GM18526 (cell line): ENCODE data around the gene GRIP2.

Experiments used
- POLR2A ChIP-seq: IDR thresholded peaks from 3 replicates; pipeline ENCODE4 v1.6.1; 2011; ENCODE audit not compliant: insufficient read length; ENCODE audit errors: extremely low read depth

Gene GRIP2

DNA sequence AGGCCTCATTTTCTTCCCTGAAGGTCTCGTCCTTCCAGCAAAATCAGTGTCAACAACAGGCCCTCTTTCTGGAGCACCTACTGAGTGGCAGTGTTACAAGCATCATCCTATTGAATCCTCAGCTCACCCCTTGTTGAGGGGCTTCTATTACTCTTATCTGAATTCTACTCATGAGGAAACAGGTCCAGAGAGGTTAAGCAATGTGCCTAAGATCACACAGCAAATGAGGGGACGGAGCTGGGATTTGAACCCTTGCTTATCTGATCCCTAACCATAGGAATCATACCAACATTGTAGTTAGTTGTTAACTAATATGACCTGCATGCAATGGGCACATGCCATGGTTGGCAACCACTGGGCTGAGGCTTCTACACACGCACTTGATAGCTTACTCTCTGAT is 74.7 kb downstream of the GRIP2 start:
- no peak for TF ChIP-seq POLR2A

DNA sequence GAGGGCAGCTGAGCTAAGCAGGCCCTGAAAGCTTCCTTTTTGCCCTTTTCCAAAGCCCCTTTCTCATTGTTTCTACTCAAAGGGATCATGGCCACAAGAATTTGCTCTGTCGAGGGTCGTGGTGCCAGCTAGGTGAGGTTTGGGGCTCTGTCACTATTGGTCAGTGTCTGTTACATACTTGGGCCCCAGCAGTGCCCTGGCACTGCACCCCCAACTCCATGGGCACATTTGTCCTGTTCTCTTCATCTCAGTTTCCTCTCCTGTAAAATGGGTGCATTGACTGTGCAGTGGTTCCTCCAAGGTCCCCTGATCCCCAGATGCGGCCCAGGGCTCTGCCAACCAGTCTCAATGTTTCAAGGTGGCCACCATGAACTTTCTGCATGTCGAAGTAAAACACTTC is 75.6 kb downstream of the GRIP2 start:
- TF ChIP-seq POLR2A: no peak

DNA sequence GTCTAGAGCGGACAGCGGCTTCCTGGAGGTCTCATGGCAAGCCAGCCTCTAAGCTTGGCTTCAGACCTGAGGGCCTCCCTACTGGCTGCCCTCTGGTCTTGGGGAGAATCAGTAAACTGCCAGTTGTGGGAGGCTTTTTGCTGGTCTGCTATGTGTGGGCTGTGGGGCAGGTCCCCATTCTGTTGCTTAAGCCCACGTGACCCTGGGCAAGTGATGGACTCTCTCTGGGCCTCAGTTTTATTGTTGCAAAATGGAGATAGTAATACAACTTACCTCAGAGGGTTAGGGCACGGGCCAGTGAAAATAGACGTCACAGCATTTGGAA is 76.0 kb downstream of the GRIP2 start:
- no peak for TF ChIP-seq POLR2A

DNA sequence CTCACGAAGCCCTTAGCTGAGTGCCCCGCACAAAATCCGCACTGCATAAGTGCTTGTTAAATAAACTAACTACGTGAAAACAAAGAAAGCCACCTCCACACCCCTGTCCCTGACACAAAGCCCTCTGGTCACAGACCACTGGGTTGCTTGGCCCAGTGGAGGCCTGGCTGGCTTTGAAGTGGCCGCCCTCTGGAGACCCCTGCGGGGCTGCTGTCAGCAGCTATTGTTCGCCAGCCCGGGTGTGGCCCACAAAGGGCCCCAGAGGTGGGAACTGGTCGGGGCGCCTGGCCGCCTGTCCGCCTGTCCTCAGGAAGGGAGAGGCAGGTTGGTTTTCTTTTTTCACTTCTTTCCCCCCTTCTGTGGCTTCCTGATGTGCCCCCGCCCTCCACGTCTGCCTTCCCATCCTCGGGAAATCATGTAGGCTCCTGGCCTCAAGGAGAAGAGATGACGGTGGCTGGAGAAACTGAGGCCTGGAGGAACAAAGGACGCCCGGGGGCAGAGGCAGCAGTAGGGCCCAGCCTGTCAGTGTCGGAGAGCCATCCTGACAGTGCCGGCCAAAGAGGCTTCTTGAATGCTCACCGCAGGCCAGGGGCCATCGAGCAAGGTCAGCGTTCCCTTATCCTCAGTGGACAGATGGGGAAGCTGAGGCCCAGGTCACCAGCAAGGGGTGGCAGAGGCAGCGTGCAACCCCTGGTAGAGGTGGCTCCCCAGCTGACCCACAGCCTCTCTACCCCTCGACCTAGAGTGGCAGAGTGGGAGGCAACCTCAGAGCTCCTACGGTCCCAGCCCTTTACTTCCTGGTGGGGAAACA is 76.6 kb downstream of the GRIP2 start:
- TF ChIP-seq POLR2A: no peak

DNA sequence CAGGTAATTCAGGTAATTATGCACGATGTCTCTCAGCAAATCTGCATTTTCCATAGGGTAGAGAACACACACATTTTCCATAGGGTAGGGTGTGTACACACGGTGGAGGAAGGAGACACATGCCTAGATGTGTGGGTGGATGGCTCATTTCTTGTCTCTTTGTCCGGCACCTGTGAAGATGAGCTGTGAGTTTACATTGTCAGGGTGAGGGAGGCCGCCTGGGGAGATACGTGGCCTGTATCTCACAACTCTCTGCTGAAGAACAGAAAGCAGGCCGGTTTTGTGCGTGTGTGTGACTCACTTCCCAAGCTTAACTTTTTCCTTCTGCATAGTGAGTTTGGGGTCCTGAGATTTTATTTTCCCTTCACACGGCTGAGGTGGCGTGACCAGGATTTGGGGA is 77.4 kb downstream of the GRIP2 start:
- no peak for TF ChIP-seq POLR2A

DNA sequence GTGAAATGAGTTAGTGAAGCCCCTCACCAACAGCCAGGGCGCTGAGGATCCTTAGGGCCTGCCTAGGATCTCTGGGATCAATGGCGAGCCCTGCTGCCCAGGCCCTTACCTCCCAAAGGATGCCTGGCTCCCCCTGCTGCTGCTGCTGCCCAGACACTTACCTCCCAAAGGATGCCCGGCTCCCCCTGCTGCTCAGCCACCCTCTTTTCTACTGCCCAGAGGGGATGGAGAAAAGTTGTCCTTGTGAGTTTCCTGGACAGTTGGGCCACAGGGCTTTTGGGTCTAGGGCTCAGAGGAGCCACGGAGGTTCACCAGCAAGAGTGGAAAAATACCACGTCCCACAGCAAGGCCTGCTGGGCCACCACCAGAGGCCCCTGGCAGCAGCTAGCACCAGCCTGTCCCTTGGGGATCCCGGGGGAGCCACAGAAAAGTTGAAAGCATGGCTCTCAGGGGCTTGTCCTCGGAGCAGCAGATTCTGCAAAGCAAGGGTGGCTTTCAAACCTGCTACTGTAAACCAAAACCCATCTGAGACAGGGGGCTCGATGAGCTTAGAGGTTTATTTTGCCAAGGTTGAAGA is 78.3 kb downstream of the GRIP2 start:
- TF ChIP-seq POLR2A: no peak

DNA sequence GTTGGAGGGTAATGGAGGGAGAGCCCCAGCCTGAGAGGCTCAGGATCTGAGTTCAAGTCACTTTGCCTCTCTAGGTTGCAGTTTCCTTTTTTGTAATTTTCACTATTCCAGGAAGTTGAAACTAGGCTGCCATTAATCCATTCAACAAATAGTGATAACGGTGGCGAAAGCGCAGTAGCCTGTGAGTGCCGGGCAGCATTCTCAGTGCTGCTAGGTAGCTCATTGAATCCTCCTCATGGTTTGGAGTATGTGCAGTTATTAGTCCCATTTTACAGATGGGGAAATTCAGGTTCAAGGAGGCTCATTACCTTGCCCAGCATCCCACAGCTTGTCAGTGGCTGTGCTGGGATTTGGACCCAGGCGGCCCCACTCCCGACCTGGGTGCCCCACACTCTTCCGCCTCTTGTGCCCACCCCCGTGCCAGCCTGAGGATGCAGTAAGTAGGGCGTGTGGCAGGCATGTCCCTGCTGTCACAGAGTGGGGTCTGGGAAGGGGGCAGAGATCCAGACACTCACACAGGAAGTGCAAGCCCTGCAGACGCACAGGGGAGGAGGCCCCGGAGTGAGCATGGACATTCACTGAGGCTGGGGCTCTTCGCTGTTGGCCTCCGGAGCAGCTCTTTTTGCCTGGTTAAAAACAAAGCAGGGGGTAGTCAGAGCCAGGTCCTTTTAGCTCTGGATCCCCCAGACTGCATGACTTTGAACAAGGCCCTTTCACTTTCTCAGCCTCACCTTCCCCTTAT is 79.0 kb downstream of the GRIP2 start:
- TF ChIP-seq POLR2A: no peak

DNA sequence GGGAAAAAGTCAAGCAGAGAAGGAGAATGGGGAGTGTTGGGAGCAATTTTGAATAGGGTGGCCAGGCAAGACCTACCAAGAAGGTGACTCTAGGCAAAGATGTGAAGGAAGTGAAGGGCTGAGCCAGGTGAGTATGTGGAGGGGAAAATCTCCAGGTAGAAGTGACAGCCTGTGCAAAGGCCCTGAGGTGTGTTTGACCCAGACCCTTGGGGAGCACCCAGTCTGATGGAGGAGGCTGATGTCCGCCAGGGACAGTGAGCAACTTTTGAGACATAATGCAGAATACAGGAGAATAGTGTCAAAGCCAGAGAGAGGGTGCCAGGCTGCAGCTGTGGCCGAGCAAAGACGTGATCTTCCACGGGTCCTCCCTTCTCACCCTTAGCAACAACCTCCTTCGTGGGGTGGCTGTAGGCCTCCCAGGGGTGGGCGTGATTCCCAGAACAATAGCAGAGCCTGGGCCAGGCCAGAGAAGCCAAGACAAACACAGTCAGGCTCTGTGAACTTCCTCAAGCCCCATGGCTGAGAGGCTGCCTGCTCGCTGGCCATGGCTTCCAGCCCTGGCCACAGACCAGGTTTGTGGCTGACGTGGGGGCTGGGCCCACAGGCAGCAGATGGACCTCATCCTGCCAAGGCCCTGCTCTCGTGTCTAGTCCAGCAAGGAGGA is 79.7 kb downstream of the GRIP2 start:
- TF ChIP-seq POLR2A: no peak

DNA sequence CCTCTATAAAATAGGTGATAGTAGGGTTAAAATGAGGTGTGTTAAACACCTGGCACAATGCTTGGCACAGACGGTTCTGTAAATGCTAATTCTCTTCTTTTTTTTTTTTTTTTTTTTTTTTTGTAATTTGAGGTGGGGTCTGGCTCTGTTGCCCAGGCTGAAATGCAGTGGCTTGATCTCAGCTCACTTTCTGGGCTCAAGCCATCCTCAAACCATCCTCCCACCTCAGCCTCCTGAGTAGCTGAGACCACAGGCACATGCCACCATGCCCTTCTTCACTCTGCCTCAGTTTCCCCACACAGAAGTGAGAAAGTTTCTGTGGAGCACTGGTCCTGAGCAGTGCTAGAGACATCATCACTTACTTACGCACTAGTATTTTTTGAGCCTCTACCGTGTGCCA is 80.4 kb downstream of the GRIP2 start:
- TF ChIP-seq POLR2A: no peak

DNA sequence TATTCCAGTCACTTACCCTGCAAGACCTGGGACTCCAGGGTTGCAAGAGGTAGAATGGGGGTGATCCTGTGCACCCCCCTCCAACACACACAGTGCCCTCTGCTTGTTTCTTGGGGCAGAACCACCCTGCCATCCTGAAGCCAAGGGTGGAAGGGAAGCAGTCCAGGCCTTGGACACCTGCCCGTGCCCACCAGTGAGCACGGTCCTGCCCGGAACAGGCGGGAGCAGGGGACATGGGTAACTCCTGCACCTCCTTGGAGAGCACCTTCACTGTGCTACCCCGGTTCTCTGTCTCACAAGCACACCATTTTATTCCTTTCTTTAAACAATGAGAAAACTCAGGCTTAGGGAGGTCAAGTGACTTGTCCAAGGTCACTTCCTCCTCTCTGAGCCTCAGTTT is 80.8 kb downstream of the GRIP2 start:
- TF ChIP-seq POLR2A: no peak

DNA sequence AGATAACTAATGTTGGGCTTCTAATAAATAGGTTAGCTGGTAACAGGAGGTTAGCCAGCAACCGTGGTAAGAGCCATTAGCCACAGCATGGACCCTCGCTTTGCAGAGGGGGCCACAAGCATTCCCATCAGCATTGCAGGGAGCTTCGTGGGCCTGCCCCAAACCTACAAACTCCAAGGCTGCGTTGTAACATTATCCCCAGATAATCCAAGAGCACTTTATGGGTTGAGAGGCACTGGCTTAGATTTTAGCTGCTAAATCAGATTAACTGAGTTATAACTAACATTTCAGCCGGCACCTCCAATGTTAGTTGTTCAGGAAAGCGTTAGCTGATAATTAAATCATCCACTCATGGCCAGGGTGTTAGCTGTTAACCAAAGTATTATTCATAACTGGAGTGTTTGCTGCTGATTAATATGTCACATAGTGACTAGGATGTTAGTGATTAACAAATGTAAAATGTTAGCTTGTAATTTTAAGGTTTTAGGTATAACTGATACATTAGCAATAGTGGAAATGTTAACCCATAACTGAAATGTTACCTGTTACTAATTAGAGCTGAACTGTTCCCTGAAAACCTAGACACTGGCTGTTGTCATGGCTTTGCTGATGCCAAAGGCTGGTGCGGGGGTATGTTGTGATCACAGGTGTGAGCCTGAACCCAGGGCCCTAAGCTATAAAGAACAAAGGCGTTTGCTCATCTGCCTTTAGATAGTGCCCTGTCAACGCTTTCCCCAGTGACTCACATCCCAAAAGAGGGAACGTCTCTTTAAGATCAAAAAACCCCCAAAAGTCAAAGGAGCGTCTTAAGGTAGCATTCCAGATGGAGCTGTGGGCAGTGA is 81.5 kb downstream of the GRIP2 start:
- TF ChIP-seq POLR2A: no peak

DNA sequence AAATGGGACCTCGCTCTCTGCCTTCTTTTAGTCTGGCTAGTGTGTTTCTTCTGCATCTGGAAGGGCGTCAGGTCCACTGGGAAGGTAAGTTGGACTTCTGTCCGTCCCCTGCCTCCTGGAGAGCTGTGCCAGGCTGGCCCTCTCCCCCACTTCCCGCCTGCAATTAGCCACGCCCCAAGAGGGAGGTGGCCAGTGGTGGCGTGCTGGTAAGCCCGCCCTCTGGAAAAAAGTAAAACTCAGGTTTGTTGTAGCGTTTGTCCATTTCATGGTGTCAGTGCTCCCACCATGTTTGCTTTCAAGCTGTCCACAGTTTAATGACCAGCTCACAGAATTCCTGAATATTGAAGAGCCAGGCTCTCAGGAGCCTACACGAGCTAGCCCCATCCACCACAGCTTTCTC is 82.1 kb downstream of the GRIP2 start:
- no peak for TF ChIP-seq POLR2A

DNA sequence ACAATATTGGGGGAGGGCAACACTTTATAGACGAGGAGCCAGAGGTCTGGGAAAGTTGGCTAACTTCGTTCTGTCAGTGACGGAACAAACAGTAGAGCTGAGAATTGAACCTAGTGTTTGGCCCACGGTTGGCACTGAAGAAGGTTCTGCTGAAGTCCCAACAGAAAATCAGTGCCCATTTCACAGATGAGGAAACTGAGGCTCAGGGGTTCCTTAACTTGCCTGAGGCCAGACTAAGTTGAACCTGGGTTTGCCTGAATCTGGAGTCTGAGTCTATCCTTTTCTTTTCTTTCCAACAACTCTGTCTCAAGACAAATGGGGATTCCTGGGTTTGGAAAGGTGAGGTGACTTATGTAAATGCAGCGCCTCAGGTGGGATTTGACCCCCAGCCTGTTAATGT is 82.7 kb downstream of the GRIP2 start:
- no peak for TF ChIP-seq POLR2A

DNA sequence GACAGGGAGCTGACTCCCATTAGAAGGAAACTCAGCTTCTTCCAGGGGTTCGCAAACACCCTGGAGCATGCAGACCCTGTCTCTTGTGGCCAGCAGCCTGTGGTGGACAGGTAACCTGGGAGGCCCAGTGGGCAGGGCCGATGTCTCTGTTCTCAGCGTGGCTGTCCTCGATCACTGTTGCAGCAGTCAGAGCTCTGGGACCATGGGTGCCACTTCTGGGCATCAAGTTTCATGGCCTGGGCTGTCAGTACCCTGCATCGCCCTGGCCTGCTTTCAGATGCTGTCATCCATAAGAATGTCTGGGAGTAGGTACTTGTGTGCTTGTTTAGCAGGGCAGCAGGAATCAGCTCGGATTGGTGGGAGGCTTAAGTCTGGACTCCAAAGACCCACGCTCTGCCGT is 83.3 kb downstream of the GRIP2 start:
- TF ChIP-seq POLR2A: no peak
